ENCODE data around the gene SH3GL3.

The SH3GL3 gene

GRCh38 chr15:83484636-83485035 is 37.5 kb downstream of the SH3GL3 start:
- TF ChIP-seq PATZ1 (tag by site-specific recombination; IDR thresholded peaks at IDR 0.05): no peak
- TF ChIP-seq ZNF610 (tag by site-specific recombination; IDR thresholded peaks at IDR 0.05; ENCODE audit: borderline replicate concordance): no peak
- no peak for TF ChIP-seq ZNF19 (tag by site-specific recombination; IDR thresholded peaks at IDR 0.05; ENCODE audit: low read depth)
- TF ChIP-seq ZNF366 (tag by site-specific recombination; conservative IDR thresholded peaks at IDR 0.05): no peak
- no peak for TF ChIP-seq ZNF548 (tag by site-specific recombination; IDR thresholded peaks at IDR 0.05)
- TF ChIP-seq ZNF148 (tag by site-specific recombination; IDR thresholded peaks at IDR 0.05; ENCODE audit: borderline replicate concordance): no peak
- no peak for TF ChIP-seq INSM2 (tag by site-specific recombination; IDR thresholded peaks at IDR 0.05)
- no peak for TF ChIP-seq REST (tag by site-specific recombination; IDR thresholded peaks at IDR 0.05)
- TF ChIP-seq KLF8 (tag by site-specific recombination; IDR thresholded peaks at IDR 0.05): no peak
- TF ChIP-seq OSR2 (tag by site-specific recombination; IDR thresholded peaks at IDR 0.05): no peak
- no peak for TF ChIP-seq PRDM1 (tag by site-specific recombination; IDR thresholded peaks at IDR 0.05)
- TF ChIP-seq ZBTB7A (tag by site-specific recombination; IDR thresholded peaks at IDR 0.05; ENCODE audit: low read depth): no peak
- TF ChIP-seq BCL11B (tag by site-specific recombination; IDR thresholded peaks at IDR 0.05; ENCODE audit: low read depth): no peak
- no peak for TF ChIP-seq GLIS2 (tag by site-specific recombination; IDR thresholded peaks at IDR 0.05)
- TF ChIP-seq ZNF518A (tag by site-specific recombination; conservative IDR thresholded peaks at IDR 0.05; ENCODE audit: low read depth): no peak
- TF ChIP-seq ZBTB17 (tag by site-specific recombination; IDR thresholded peaks at IDR 0.05): no peak
- TF ChIP-seq ZNF768 (tag by site-specific recombination; IDR thresholded peaks at IDR 0.05): no peak
- Histone ChIP-seq H3K9me3 (ENCODE audit: control insufficient read depth, insufficient read depth, low read depth, low read length) (no peaks in the 10 kb centered on the region), H3K4me3 (ENCODE audit: low read depth, low read length) (no peak overlapping the region), H3K4me1 (ENCODE audit: control insufficient read depth, insufficient read depth, low read length) (no peaks in the 10 kb centered on the region), H3K27ac (ENCODE audit: extremely low read depth, low read depth, low read length) (no peak overlapping the region), H3K36me3 (ENCODE audit: control insufficient read depth in 2 of 2, insufficient read depth in 1 of 2, low read length in 2 of 2) (no peaks in the 10 kb centered on the region)
- POLR2A ChIA-PET: no interaction called here
- CTCF ChIA-PET: no interaction called here
